Lung (tissue), 12 donors: ENCODE results near the gene LAMB4. TPM values are rescaled to one million over a fixed set of nuclear protein-coding genes. Genes with fewer than 3 reads are reported as not detected.

Source experiments
- ATAC-seq: fragments of 200-7000 bp; cut with Tn5 transposase; one replicate; pipeline ENCODE4 v1.9.1; 2020; ENCODE audit warnings: moderate number of reproducible peaks; ENCODE audit not compliant: insufficient read depth, low FRiP score
- DNase-seq, 3 donors: peaks; one replicate each; pipeline ENCODE4 v3.0.0-alpha.2; 2013 to 2017
- H3K27ac ChIP-seq, 2 donors: one replicate each; pipeline ENCODE4 v1.5.1; 2013; ENCODE audit warnings: mild to moderate bottlenecking in 2 of 2, moderate library complexity in 2 of 2, control low read depth in 1 of 2, inconsistent platforms in 1 of 2, low read depth in 1 of 2, low read length in 1 of 2
- H3K27me3 ChIP-seq, 3 donors: one replicate each; pipeline ENCODE4 v1.5.1; 2013; ENCODE audit warnings: low read length in 2 of 3; ENCODE audit not compliant: control insufficient read depth in 3 of 3, insufficient read depth in 3 of 3
- H3K36me3 ChIP-seq, 4 donors: one replicate each; pipeline ENCODE4 v1.5.1; 2013; ENCODE audit warnings: low read length in 4 of 4, mild to moderate bottlenecking in 1 of 4, moderate library complexity in 1 of 4; ENCODE audit not compliant: control insufficient read depth in 4 of 4, insufficient read depth in 4 of 4
- H3K4me1 ChIP-seq, 5 donors: one replicate each; pipeline ENCODE4 v1.5.1; 2013; ENCODE audit warnings: low read length in 5 of 5, mild to moderate bottlenecking in 2 of 5, moderate library complexity in 1 of 5; ENCODE audit not compliant: control insufficient read depth in 5 of 5, insufficient read depth in 5 of 5
- H3K4me3 ChIP-seq: one replicate; pipeline ENCODE4 v1.5.1; 2013; ENCODE audit warnings: mild to moderate bottlenecking, control low read depth, moderate library complexity
- H3K9ac ChIP-seq, 2 donors: one replicate each; pipeline ENCODE4 v1.5.1; 2013; ENCODE audit warnings: low read length in 2 of 2, control low read depth in 1 of 2; ENCODE audit not compliant: insufficient read depth in 1 of 2
- H3K9me3 ChIP-seq, 4 donors: one replicate each; pipeline ENCODE4 v1.5.1; 2013; ENCODE audit warnings: low read length in 3 of 4, mild to moderate bottlenecking in 1 of 4, moderate library complexity in 1 of 4; ENCODE audit not compliant: control insufficient read depth in 4 of 4, insufficient read depth in 3 of 4
- CTCF ChIP-seq: IDR thresholded peaks from 2 replicates; pipeline ENCODE4 v1.5.1; 2012; ENCODE audit warnings: mild to moderate bottlenecking; ENCODE audit errors: control extremely low read depth, extremely low read depth
- WGBS, 2 donors: extraction: QIAGEN DNeasy Blood & Tissue Kit; methylation state at CpG; one replicate each; pipeline ENCODE4 v1.1.7; 2013; 5-methylcytosine and 5-hydroxymethylcytosine counted together
- polyA plus RNA-seq, 2 donors: library from polyadenylated mRNA; stranded (reverse); fragments of 200-250 nt; gene quantifications; one replicate each; pipeline ENCODE4 v1.2.1, GENCODE V29; 2013
- total RNA-seq, 2 donors: library from RNA; depleted of rRNA in 1 of 2; stranded (reverse); fragments of >200 nt in 1 of 2; gene quantifications; one replicate each; pipeline ENCODE4 v1.2.1, GENCODE V29; 2014 to 2021
- donor health status: control.
- donor health status: control.
- donor health status: Bipolar disorder and iron deficiency.
- donor health status: healthy.
- donor health status: DM: yes; HTN: yes; CAD: no.

Gene LAMB4
- total and polyA plus RNA-seq, 4 donors = 0.06 to 0.63 (median 0.28) TPM

- Histone ChIP-seq H3K4me3 (no peak overlapping the region), H3K27ac (no peak overlapping the region), H3K9ac (no peak overlapping the region), H3K9me3 (no peaks in the 10 kb centered on the region), H3K27me3 (no peaks in the 10 kb centered on the region), H3K4me1 (peaks cover 0 to 27% (median 15%) of the 10 kb centered on the region in 5 donors), H3K36me3 (peaks cover 2 to 56% (median 26%) of the 10 kb centered on the region in 4 donors)
- TF ChIP-seq CTCF = no peak
- ATAC-seq = no peak
- 84 to 85% methylated on average over 5 of the region's 5 CpGs for WGBS, 2 donors
- no peak for DNase-seq
Observed at GRCh38 chr7:107978815-107979408, 151.2 kb downstream of the LAMB4 start.

GRCh38 chr7:107977048-107977447 lies 153.1 kb downstream of the LAMB4 start:
- 71 to 97% methylated on average over 4 of the region's 4 CpGs for WGBS, 2 donors
- DNase-seq (no peak), ATAC-seq (no peak)
- peaks cover 2 to 56% (median 26%) of the 10 kb centered on the region in 4 donors for H3K36me3 ChIP-seq
- no peak overlapping the region for H3K9ac ChIP-seq
- TF ChIP-seq CTCF = no peak
- H3K27ac ChIP-seq = peak overlapping the region in 1 of 2 donors; percentile 32
- H3K4me3 ChIP-seq = no peak overlapping the region
- peaks cover 0 to 20% (median 9%) of the 10 kb centered on the region in 5 donors for H3K4me1 ChIP-seq
- no peaks in the 10 kb centered on the region for H3K27me3 ChIP-seq
- H3K9me3 ChIP-seq = no peaks in the 10 kb centered on the region

GRCh38 chr7:107976620-107977019 lies 153.5 kb downstream of the LAMB4 start:
- Histone ChIP-seq H3K4me1 (peaks cover 0 to 20% (median 11%) of the 10 kb centered on the region in 5 donors), H3K27ac (no peak overlapping the region), H3K9me3 (no peaks in the 10 kb centered on the region), H3K9ac (no peak overlapping the region), H3K36me3 (peaks cover 2 to 56% (median 26%) of the 10 kb centered on the region in 4 donors), H3K4me3 (no peak overlapping the region), H3K27me3 (no peaks in the 10 kb centered on the region)
- 59 to 95% methylated on average over 1 of the region's 1 CpG for WGBS, 2 donors
- ATAC-seq = no peak
- TF ChIP-seq CTCF = no peak
- no peak for DNase-seq
